ENCODE data around the gene FASTK.

DNA sequence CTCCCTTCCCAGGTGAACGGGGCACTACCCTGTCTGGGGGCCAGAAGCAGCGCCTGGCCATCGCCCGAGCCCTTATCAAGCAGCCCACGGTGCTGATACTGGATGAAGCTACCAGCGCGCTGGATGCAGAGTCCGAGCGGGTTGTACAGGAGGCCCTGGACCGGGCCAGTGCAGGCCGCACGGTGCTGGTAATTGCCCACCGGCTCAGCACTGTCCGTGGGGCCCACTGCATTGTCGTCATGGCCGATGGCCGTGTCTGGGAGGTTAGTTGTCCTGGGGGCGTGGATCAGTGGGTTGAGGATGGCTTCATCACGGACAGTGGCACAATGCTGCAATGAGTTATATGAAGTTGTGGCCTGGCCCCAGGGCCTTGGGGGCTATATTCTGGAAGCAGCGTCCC, 36.6 kb downstream of the FASTK start:
- TF ChIP-seq, protein P1, sequence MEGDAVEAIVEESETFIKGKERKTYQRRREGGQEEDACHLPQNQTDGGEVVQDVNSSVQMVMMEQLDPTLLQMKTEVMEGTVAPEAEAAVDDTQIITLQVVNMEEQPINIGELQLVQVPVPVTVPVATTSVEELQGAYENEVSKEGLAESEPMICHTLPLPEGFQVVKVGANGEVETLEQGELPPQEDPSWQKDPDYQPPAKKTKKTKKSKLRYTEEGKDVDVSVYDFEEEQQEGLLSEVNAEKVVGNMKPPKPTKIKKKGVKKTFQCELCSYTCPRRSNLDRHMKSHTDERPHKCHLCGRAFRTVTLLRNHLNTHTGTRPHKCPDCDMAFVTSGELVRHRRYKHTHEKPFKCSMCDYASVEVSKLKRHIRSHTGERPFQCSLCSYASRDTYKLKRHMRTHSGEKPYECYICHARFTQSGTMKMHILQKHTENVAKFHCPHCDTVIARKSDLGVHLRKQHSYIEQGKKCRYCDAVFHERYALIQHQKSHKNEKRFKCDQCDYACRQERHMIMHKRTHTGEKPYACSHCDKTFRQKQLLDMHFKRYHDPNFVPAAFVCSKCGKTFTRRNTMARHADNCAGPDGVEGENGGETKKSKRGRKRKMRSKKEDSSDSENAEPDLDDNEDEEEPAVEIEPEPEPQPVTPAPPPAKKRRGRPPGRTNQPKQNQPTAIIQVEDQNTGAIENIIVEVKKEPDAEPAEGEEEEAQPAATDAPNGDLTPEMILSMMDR (IDR thresholded peaks at IDR 0.05; ENCODE audit: insufficient read depth, low read depth, low read length), result no peak
- TF ChIP-seq EZH2 (IDR thresholded peaks at IDR 0.05; ENCODE audit: insufficient read depth, low read length), result no peak

Data from astrocyte (in vitro differentiated cells and primary cell).